Esophagus muscularis mucosa (tissue), 4 donors: ENCODE measurements around the gene LOXL3. TPM values are rescaled to one million over a fixed set of nuclear protein-coding genes. Genes with fewer than 3 reads are reported as not detected.

Source experiments
- DNase-seq: peaks from one replicate; pipeline ENCODE4 v3.0.0-alpha.2; 2017; ENCODE audit errors: extremely low spot score
- H3K27ac ChIP-seq, 4 donors: fragments of 200-600 bp; sonication (generic); replicated peaks in 1 of 4; 1 replicate in 3 of 4; 2 replicates in 1 of 4; pipeline ENCODE4 v1.5.1; 2016 to 2019; ENCODE audit warnings: mild to moderate bottlenecking in 1 of 4
- H3K27me3 ChIP-seq, 4 donors: fragments of 200-600 bp; sonication (generic); one replicate each; pipeline versions ENCODE4 v1.5.1 to v1.6.0; 2016 to 2019
- H3K36me3 ChIP-seq, 4 donors: fragments of 200-600 bp; sonication (generic); one replicate each; pipeline ENCODE4 v1.5.1; 2016 to 2019
- H3K4me1 ChIP-seq, 4 donors: fragments of 200-600 bp; sonication (generic); one replicate each; pipeline ENCODE4 v1.5.1; 2016 to 2019
- H3K4me3 ChIP-seq, 4 donors: fragments of 200-600 bp; sonication (generic); 1 replicate in 2 of 4; 2 replicates in 2 of 4; pipeline ENCODE4 v1.5.1; 2016 to 2019; ENCODE audit warnings: mild to moderate bottlenecking in 4 of 4, moderate library complexity in 1 of 4
- H3K9me3 ChIP-seq, 4 donors: fragments of 200-600 bp; sonication (generic); 1 replicate in 3 of 4; 2 replicates in 1 of 4; pipeline ENCODE4 v1.5.1; 2016 to 2019
- CTCF ChIP-seq, 3 experiments: fragments of 200-600 bp in 2 of 3; fragments of 450-650 bp in 1 of 3; sonication (generic) in 2 of 3; IDR thresholded peaks; one replicate each; pipeline ENCODE4 v1.5.1; 2017 to 2019; ENCODE audit warnings: antibody characterized with exemption in 3 of 3, mild to moderate bottlenecking in 2 of 3, moderate library complexity in 1 of 3
- EP300 ChIP-seq: sonication (generic); formaldehyde crosslinking; IDR thresholded peaks from one replicate; pipeline ENCODE4 v1.6.1; 2017; ENCODE audit warnings: antibody characterized with exemption
- POLR2A ChIP-seq: fragments of 450-650 bp; IDR thresholded peaks from one replicate; pipeline ENCODE4 v1.6.1; 2017; ENCODE audit warnings: antibody characterized with exemption, moderate library complexity, mild to moderate bottlenecking, low read depth
- POLR2AphosphoS5 ChIP-seq, 2 donors: sonication (generic); formaldehyde crosslinking; IDR thresholded peaks; one replicate each; pipeline ENCODE4 v1.6.1; 2017; ENCODE audit warnings: antibody characterized with exemption in 2 of 2
- WGBS: methylation state at CpG from one replicate; pipeline ENCODE4 v1.1.5; 2018; 5-methylcytosine and 5-hydroxymethylcytosine counted together
- intact Hi-C: fragments of 100-400 bp; cut with DNase I; formaldehyde crosslinking; loops from one replicate; pipeline ENCODE4 v1.15.1; 2023
- total RNA-seq, 4 donors: library from RNA; depleted of rRNA; stranded (reverse); fragments of >200 nt; gene quantifications; one replicate each; pipeline versions ENCODE4 v1.1.0 to v1.2.1, GENCODE V29; 2016

Gene LOXL3
- total RNA-seq, 4 donors from 2014 or later, result 7.1 to 8.6 (median 7.7) TPM

GRCh38 chr2:74548285-74548899 lies 5.3 kb downstream of the LOXL3 start:
- TF ChIP-seq CTCF (IDR thresholded peaks at IDR 0.05) (no peak), POLR2A (no peak), POLR2AphosphoS5 (IDR thresholded peaks at IDR 0.05) (no peak), EP300 (no peak)
- Histone ChIP-seq H3K4me3 (peak overlapping the region; percentile 64 to 68 (median 66)), H3K4me1 (peaks cover 11 to 38% (median 31%) of the 10 kb centered on the region in 4 donors), H3K36me3 (no peaks in the 10 kb centered on the region), H3K27me3 (no peaks in the 10 kb centered on the region), H3K9me3 (no peaks in the 10 kb centered on the region), H3K27ac (peak overlapping the region; percentile 77 to 84 (median 78))
- WGBS, result 16% methylated on average over 25 of the region's 26 CpGs
- DNase-seq, result no peak
- intact Hi-C loops, result no loop called here

DNA sequence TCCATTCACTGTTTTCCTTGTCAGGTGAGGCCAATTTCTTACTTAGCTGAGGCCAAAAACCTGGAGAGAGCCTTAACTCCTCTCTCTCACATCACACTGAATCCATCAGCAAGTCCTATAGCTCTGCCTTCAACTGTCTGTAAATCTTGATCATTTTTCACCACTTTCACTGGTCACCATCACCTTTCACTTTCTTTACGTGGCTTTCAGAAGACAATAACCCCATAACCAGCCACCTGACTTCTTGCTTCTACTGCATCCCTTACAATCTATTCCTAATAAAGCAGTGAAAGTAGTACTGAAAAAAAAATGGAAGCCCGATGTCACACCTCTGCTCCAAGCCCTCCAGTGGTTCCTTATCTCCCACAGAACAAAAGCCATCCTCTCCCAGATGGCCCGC lies 7.7 kb downstream of the LOXL3 start:
- Histone ChIP-seq H3K4me1 (peaks cover 11 to 25% (median 22%) of the 10 kb centered on the region in 4 donors), H3K9me3 (no peaks in the 10 kb centered on the region), H3K4me3 (no peak overlapping the region), H3K36me3 (no peaks in the 10 kb centered on the region), H3K27ac (no peak overlapping the region), H3K27me3 (no peaks in the 10 kb centered on the region)
- intact Hi-C loops, result no loop called here
- 94% methylated on average over 3 of the region's 3 CpGs for WGBS
- DNase-seq, result no peak
- TF ChIP-seq POLR2A (no peak), EP300 (no peak), POLR2AphosphoS5 (IDR thresholded peaks at IDR 0.05) (no peak), CTCF (IDR thresholded peaks at IDR 0.05) (no peak)

DNA sequence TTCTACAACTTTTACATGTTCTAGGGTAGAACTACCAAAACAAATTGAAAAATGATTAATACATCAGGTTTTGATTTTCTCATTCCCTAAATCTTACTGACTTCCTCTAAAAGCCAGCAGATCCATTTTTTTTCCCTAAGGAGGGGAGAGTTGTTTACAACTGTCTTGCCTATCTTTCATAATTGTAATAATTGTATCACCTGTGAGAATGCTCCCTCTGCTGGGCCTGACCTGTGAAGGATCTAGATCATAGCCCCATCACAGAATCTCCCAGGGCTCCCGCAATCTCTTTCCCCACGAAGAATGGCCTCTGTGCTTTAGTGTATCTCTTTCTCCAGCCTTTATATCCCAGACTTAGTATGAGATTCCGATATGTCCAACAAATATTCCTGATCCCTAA lies 9.1 kb downstream of the LOXL3 start:
- Histone ChIP-seq H3K27me3 (no peaks in the 10 kb centered on the region), H3K4me1 (peaks cover 10 to 28% (median 17%) of the 10 kb centered on the region in 4 donors), H3K27ac (no peak overlapping the region), H3K9me3 (no peaks in the 10 kb centered on the region), H3K36me3 (no peaks in the 10 kb centered on the region), H3K4me3 (no peak overlapping the region)
- WGBS, result 87% methylated on average over 3 of the region's 3 CpGs
- DNase-seq, result no peak
- no peak for TF ChIP-seq CTCF (IDR thresholded peaks at IDR 0.05)
- intact Hi-C loops, result no loop called here

- TF ChIP-seq POLR2A, result no peak
- TF ChIP-seq EP300, result no peak
- no peak for TF ChIP-seq POLR2AphosphoS5 (IDR thresholded peaks at IDR 0.05)
- intact Hi-C loops, result no loop called here
- H3K36me3 ChIP-seq, result no peaks in the 10 kb centered on the region
- H3K27me3 ChIP-seq, result peaks cover 0 to 6% (median 0%) of the 10 kb centered on the region in 4 donors
- H3K4me1 ChIP-seq, result peaks cover 0 to 13% (median under 1%) of the 10 kb centered on the region in 4 donors
- no peak for DNase-seq
- H3K4me3 ChIP-seq, result no peak overlapping the region
- H3K9me3 ChIP-seq, result no peaks in the 10 kb centered on the region
- H3K27ac ChIP-seq, result no peak overlapping the region
- WGBS, result 77% methylated on average over 1 of the region's 1 CpG
Measured at GRCh38 chr2:74542978-74543377, 10.8 kb downstream of the LOXL3 start.

- DNase-seq, result no peak
Measured at GRCh38 chr2:74540291-74540690, 13.5 kb downstream of the LOXL3 start.

More at GRCh38 chr2:74540291-74540690, 13.5 kb downstream of the LOXL3 start:
- peaks cover 0 to 13% (median 0%) of the 10 kb centered on the region in 4 donors for H3K4me1 ChIP-seq
- 75% methylated on average over 5 of the region's 5 CpGs for WGBS
- H3K36me3 ChIP-seq, result no peaks in the 10 kb centered on the region
- H3K4me3 ChIP-seq, result no peak overlapping the region
- peak overlapping the region in 3 of 4 donors; percentile 29 to 62 (median 42) for H3K27ac ChIP-seq
- intact Hi-C loops, result no loop called here
- H3K27me3 ChIP-seq, result peaks cover 0 to 6% (median 0%) of the 10 kb centered on the region in 4 donors
- H3K9me3 ChIP-seq, result no peaks in the 10 kb centered on the region
- TF ChIP-seq POLR2AphosphoS5 (IDR thresholded peaks at IDR 0.05), result peak in 1 of 2 donors; percentile 23
- no peak for TF ChIP-seq CTCF (IDR thresholded peaks at IDR 0.05)
